Fibroblast of pulmonary artery (primary cell): ENCODE results near the gene MESD.

Source experiments
- DNase-seq: peaks from one replicate; pipeline ENCODE4 v3.0.0-alpha.2; 2010; ENCODE audit warnings: low read depth
- H3K4me3 ChIP-seq: replicated peaks from 2 replicates; pipeline ENCODE4 v1.5.1; 2011; ENCODE audit warnings: low read depth, mild to moderate bottlenecking, control low read depth, low read length, moderate library complexity
- CTCF ChIP-seq: IDR thresholded peaks from 2 replicates; pipeline ENCODE4 v1.5.1; 2011; ENCODE audit warnings: mild to moderate bottlenecking, control low read depth, low read length, inconsistent platforms; ENCODE audit errors: missing control alignments

The MESD gene

GRCh38 chr15:81031203-81031602, 41.6 kb upstream of the MESD start:
- no peak for TF ChIP-seq CTCF
- no peak overlapping the region for H3K4me3 ChIP-seq
- no peak for DNase-seq

DNA sequence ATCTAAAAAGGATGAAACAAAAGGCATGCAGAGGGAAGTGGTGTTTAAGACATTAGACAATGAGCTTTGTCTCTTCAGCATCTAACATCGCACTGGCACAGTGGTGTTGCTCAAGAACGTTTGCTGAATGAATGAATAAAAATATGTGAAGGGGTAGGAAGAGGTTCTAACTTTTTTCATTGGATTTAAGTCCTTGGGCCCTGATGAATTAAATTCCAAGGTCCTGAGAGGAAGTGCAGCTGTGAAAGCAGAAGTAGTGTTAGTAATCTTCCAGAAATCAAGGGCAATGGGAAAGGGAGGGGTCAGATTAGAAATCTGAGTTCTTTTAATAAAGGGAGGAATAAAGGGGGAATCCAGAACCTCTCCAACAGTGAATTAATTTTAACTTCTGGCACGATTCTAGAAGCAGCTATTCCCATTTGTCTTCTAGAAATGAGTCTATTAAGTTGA, 40.7 kb upstream of the MESD start:
- no peak for TF ChIP-seq CTCF
- no peak overlapping the region for H3K4me3 ChIP-seq
- no peak for DNase-seq

- peak; percentile 44 for DNase-seq
- TF ChIP-seq CTCF: no peak
- no peak overlapping the region for H3K4me3 ChIP-seq
Observed at GRCh38 chr15:81029414-81030300, 40.0 kb upstream of the MESD start.

DNA sequence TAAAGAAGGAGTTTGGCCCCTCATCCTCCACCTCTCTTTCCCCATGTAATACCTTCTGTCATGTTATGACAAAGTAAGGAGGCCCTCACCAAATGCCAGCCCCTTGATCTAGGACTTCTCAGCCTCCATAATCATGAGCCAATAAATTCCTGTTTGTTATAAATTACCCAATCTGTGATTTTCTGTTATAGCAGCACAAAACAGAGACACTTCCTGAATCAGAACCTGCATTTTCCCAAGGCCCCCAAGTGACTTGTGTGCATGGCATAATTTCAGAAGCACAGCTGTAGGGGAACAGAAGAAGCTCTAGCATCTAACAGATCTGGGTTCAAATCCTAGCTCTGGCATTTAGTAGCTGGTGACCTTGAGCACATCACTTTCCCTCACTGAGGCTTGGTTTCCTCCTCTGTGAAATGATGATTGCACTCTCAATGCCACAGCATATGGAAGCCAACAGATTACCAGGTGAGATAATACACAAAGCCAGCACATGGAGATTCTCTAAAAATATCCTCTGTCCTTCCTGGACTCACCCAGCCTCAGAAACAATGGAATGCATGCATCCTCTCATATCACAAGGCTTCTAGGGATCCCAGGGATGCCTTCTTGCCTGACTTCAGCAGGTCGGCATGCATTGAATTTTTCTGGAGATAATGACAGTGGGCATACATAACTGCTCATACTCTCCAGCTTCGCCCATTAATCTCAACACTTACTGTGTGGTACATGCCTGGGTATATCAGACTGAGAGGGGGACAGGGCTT, 37.4 kb upstream of the MESD start:
- DNase-seq: no peak
- no peak overlapping the region for H3K4me3 ChIP-seq
- TF ChIP-seq CTCF: no peak

DNA sequence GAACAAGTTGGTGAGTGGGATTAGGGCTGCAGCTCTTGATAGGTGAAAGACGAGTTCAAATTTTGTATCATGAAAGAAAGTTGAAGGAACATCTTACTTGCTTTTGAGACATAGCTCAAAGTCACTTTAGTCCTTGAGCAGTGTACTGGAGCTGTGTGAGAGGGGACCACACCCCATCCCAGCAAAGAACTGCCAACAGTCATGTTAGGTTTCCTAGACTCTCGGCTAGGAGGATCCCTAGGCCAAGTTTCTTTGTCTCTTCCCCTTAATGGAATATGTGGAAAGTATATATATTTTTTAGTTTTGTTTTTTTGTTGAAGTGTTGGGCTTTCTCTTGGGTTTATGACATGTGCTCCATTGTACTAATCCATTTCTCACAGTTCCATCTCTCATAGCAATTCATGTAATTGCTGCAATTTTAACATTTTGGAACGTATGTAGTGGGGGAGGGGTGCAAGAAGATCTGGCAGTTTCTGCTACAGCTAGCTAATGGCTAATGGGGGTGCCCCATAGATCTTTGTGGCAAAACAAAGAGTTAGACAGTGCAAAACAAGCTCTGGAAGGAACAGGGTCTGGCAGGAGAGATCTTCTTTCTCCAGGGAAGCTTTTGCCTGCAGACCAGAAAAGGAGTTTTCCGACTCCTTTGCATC, 36.2 kb upstream of the MESD start:
- TF ChIP-seq CTCF: no peak
- H3K4me3 ChIP-seq: no peak overlapping the region

GRCh38 chr15:81024936-81025335, 35.3 kb upstream of the MESD start:
- DNase-seq: no peak

More for the DNA sequence above, 36.2 kb upstream of the MESD start:
- no peak for DNase-seq

More at GRCh38 chr15:81024936-81025335, 35.3 kb upstream of the MESD start:
- no peak overlapping the region for H3K4me3 ChIP-seq
- no peak for TF ChIP-seq CTCF
